ENCODE data around the gene PIAS4.

Gene PIAS4

GRCh38 chr19:4012092-4012974 lies 4.8 kb downstream of the PIAS4 start:
- DNase-seq (ENCODE audit: low spot score), result no peak
- ChIA-PET POLR2A (ENCODE audit: low non-redundant PET) (no interaction called here), CTCF (no interaction called here)
- TF ChIP-seq CTCF (conservative IDR thresholded peaks at IDR 0.05; ENCODE audit: low read depth), result no peak
- H3K27ac ChIP-seq, result peak overlapping the region; percentile 15; the same call in 1 of the 2 replicates

DNA sequence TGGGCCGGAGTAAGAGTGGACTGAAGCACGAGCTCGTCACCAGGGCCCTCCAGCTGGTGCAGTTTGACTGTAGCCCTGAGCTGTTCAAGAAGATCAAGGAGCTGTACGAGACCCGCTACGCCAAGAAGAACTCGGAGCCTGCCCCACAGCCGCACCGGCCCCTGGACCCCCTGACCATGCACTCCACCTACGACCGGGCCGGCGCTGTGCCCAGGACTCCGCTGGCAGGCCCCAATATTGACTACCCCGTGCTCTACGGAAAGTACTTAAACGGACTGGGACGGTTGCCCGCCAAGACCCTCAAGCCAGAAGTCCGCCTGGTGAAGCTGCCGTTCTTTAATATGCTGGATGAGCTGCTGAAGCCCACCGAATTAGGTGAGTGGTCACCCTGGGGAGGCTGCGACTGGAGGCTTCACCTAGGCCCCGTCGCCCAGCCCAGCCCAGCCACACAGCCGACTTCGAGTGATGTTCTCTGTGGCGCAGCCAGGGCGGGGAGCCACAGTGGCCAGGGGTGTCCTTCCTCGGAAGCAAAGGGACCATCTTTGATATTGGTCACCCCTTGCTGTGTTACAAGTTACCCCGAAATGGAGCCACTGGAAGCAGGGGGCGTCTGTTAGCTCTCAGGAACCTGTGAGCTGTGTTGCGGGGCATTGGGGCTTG lies 5.6 kb downstream of the PIAS4 start:
- POLR2A ChIA-PET (ENCODE audit: low non-redundant PET), result no interaction called here
- CTCF ChIA-PET, result no interaction called here
- DNase-seq (ENCODE audit: low spot score), result no peak
- no peak for TF ChIP-seq CTCF (conservative IDR thresholded peaks at IDR 0.05; ENCODE audit: low read depth)
- no peak overlapping the region for H3K27ac ChIP-seq

- ChIA-PET CTCF (no interaction called here), POLR2A (ENCODE audit: low non-redundant PET) (no interaction called here)
- no peak for TF ChIP-seq CTCF (conservative IDR thresholded peaks at IDR 0.05; ENCODE audit: low read depth)
- DNase-seq (ENCODE audit: low spot score), result no peak
- no peak overlapping the region for H3K27ac ChIP-seq
Observed at GRCh38 chr19:4013886-4014540, 6.5 kb downstream of the PIAS4 start.

- ChIA-PET POLR2A (ENCODE audit: low non-redundant PET) (no interaction called here), CTCF (no interaction called here)
- no peak overlapping the region for H3K27ac ChIP-seq
- TF ChIP-seq CTCF (conservative IDR thresholded peaks at IDR 0.05; ENCODE audit: low read depth), result no peak
- DNase-seq (ENCODE audit: low spot score), result no peak
Observed at GRCh38 chr19:4014541-4015491, 7.3 kb downstream of the PIAS4 start.

GRCh38 chr19:4015705-4016402 lies 8.3 kb downstream of the PIAS4 start:
- POLR2A ChIA-PET (ENCODE audit: low non-redundant PET), result no interaction called here
- H3K27ac ChIP-seq, result no peak overlapping the region
- CTCF ChIA-PET, result no interaction called here
- TF ChIP-seq CTCF (conservative IDR thresholded peaks at IDR 0.05; ENCODE audit: low read depth), result no peak
- DNase-seq (ENCODE audit: low spot score), result no peak
